IMR-90 (cell line): ENCODE results near the gene ZFR. TPM values are rescaled to one million over a fixed set of nuclear protein-coding genes. Genes with fewer than 3 reads are reported as not detected.
A peak's percentile ranks its signal among the peaks of the same experiment; 100 is the strongest.

Experiments
- ATAC-seq: fragments of 200-7000 bp; cut with Tn5 transposase; 2 replicates; pipeline ENCODE4 v1.9.1; 2020; ENCODE audit warnings: low read depth, mild to moderate bottlenecking, moderate library complexity
- BruUV-seq: library from RNA; stranded (reverse); fragments of 400-500 nt; replicated peaks from 2 replicates; lab custom pipeline; 2021; lab: Mats Ljungman, UMichigan
- CTCF ChIA-PET: fragments of 300-600 bp; formaldehyde crosslinking; extraction: SDS; loops from one replicate; lab custom pipeline; 2021; ENCODE audit warnings: antibody characterized with exemption; lab: Yijun Ruan, JAX
- POLR2A ChIA-PET: fragments of 300-600 bp; sonication (Branson Sonifier 250); formaldehyde crosslinking; loops from one replicate; lab custom pipeline; 2022; ENCODE audit warnings: antibody characterized with exemption; ENCODE audit not compliant: unreplicated experiment; lab: Charles Lee
- DNase-seq: peaks from one replicate; pipeline ENCODE4 v3.0.0; 2013
- H2AFZ ChIP-seq: replicated peaks from 2 replicates; pipeline ENCODE3; 2013; ENCODE audit warnings: low read length, mild to moderate bottlenecking; ENCODE audit not compliant: poor library complexity
- H2AK5ac ChIP-seq: 2 replicates; pipeline ENCODE4 v1.6.1; 2013; ENCODE audit warnings: low read depth, low read length, inconsistent platforms
- H2AK9ac ChIP-seq: replicated peaks from 2 replicates; pipeline ENCODE3; 2013; ENCODE audit warnings: mild to moderate bottlenecking, low read depth, low read length, moderate library complexity; ENCODE audit not compliant: poor library complexity
- H2BK120ac ChIP-seq: 2 replicates; pipeline ENCODE4 v1.6.1; 2013; ENCODE audit warnings: low read depth, low read length, inconsistent platforms
- H2BK15ac ChIP-seq: 3 replicates; pipeline ENCODE4 v1.6.1; 2013; ENCODE audit warnings: low read depth, low read length, inconsistent platforms
- H2BK20ac ChIP-seq: 2 replicates; pipeline ENCODE4 v1.6.1; 2013; ENCODE audit warnings: low read depth, mild to moderate bottlenecking, inconsistent platforms, low read length, moderate library complexity
- H2BK5ac ChIP-seq: 2 replicates; pipeline ENCODE4 v1.6.1; 2013; ENCODE audit warnings: mild to moderate bottlenecking, low read depth, low read length, inconsistent platforms; ENCODE audit not compliant: poor library complexity, severe bottlenecking
- H3K14ac ChIP-seq: replicated peaks from 2 replicates; pipeline ENCODE4 v1.6.1; 2013; ENCODE audit warnings: low read depth, low read length, inconsistent platforms
- H3K18ac ChIP-seq: 2 replicates; pipeline ENCODE4 v1.6.1; 2013; ENCODE audit warnings: low read depth, low read length, control low read depth
- H3K23ac ChIP-seq: 2 replicates; pipeline ENCODE4 v1.6.1; 2013; ENCODE audit warnings: low read depth, low read length, inconsistent platforms
- H3K27ac ChIP-seq: 2 replicates; pipeline ENCODE4 v1.5.1; 2013; ENCODE audit warnings: mild to moderate bottlenecking, control low read depth, low read length; ENCODE audit not compliant: insufficient read depth
- H3K27me3 ChIP-seq: 2 replicates; pipeline ENCODE4 v1.6.1; 2013; ENCODE audit warnings: low read length; ENCODE audit not compliant: control insufficient read depth, insufficient read depth
- H3K36me3 ChIP-seq: 2 replicates; pipeline ENCODE4 v1.6.1; 2013; ENCODE audit warnings: low read length, mixed read lengths; ENCODE audit not compliant: control insufficient read depth, insufficient read depth
- H3K4ac ChIP-seq: 2 replicates; pipeline ENCODE4 v1.6.1; 2013; ENCODE audit warnings: low read depth, low read length, inconsistent platforms
- H3K4me1 ChIP-seq: 2 replicates; pipeline ENCODE4 v1.6.1; 2013; ENCODE audit warnings: low read length, mixed read lengths; ENCODE audit not compliant: control insufficient read depth, insufficient read depth
- H3K4me2 ChIP-seq: 2 replicates; pipeline ENCODE4 v1.6.1; 2013; ENCODE audit warnings: low read depth, mild to moderate bottlenecking, control low read depth, low read length, moderate library complexity
- H3K4me3 ChIP-seq: 2 replicates; pipeline ENCODE4 v1.5.1; 2013; ENCODE audit warnings: low read depth, mild to moderate bottlenecking, control low read depth, low read length, moderate library complexity; ENCODE audit not compliant: insufficient read depth
- H3K56ac ChIP-seq: 2 replicates; pipeline ENCODE4 v1.6.1; 2013; ENCODE audit warnings: low read length, inconsistent platforms; ENCODE audit not compliant: insufficient read depth; ENCODE audit errors: extremely low read depth
- H3K79me1 ChIP-seq, 2 experiments: 2 replicates each; pipeline ENCODE4 v1.6.1; 2013; ENCODE audit warnings: low read length in 2 of 2, inconsistent platforms in 1 of 2, low read depth in 1 of 2
- H3K9ac ChIP-seq: 2 replicates; pipeline ENCODE4 v1.6.1; 2013; ENCODE audit warnings: low read depth, low read length, control low read depth
- H3K9me1 ChIP-seq: 2 replicates; pipeline ENCODE4 v1.6.1; 2013; ENCODE audit warnings: low read length, inconsistent platforms; ENCODE audit not compliant: insufficient read depth
- H3K9me3 ChIP-seq: 2 replicates; pipeline ENCODE4 v1.6.1; 2013; ENCODE audit warnings: low read length; ENCODE audit not compliant: control insufficient read depth, insufficient read depth
- H4K20me1 ChIP-seq: 2 replicates; pipeline ENCODE4 v1.6.1; 2013; ENCODE audit warnings: low read length, inconsistent platforms; ENCODE audit not compliant: insufficient read depth
- H4K5ac ChIP-seq: 2 replicates; pipeline ENCODE4 v1.6.1; 2013; ENCODE audit warnings: mild to moderate bottlenecking, low read depth, low read length, control low read depth
- H4K8ac ChIP-seq, 2 experiments: 2 replicates each; pipeline ENCODE4 v1.6.1; 2013; ENCODE audit warnings: low read depth in 2 of 2, low read length in 2 of 2, control low read depth in 1 of 2, inconsistent platforms in 1 of 2
- H4K91ac ChIP-seq: 2 replicates; pipeline ENCODE4 v1.6.1; 2013; ENCODE audit warnings: low read depth, low read length, inconsistent platforms; ENCODE audit not compliant: insufficient read depth
- BHLHE40 ChIP-seq: fragments of 150-350 bp; IDR thresholded peaks from 2 replicates; pipeline ENCODE4 v1.6.1; 2016; ENCODE audit warnings: mild to moderate bottlenecking, low read depth, low read length
- CEBPB ChIP-seq: IDR thresholded peaks from 2 replicates; pipeline ENCODE4 v1.6.1; 2012; ENCODE audit warnings: low read depth, low read length, improper control_type of control experiment
- CHD1 ChIP-seq: IDR thresholded peaks from 2 replicates; pipeline ENCODE4 v1.6.1; 2012; ENCODE audit warnings: low read depth, low read length, improper control_type of control experiment
- CTCF ChIP-seq: conservative IDR thresholded peaks from 2 replicates; pipeline ENCODE4 v1.5.1; 2012; ENCODE audit warnings: mild to moderate bottlenecking, low read depth, low read length, improper control_type of control experiment
- ELK1 ChIP-seq: fragments of 150-350 bp; IDR thresholded peaks from 2 replicates; pipeline ENCODE4 v1.6.1; 2016; ENCODE audit warnings: low read depth, mild to moderate bottlenecking, low read length, moderate library complexity, borderline replicate concordance
- FOS ChIP-seq: fragments of 150-350 bp; IDR thresholded peaks from 2 replicates; pipeline ENCODE4 v1.6.1; 2016; ENCODE audit warnings: low read depth, low read length
- MAFK ChIP-seq: IDR thresholded peaks from 2 replicates; pipeline ENCODE4 v1.6.1; 2012; ENCODE audit warnings: low read depth, low read length, improper control_type of control experiment
- MAZ ChIP-seq: IDR thresholded peaks from 2 replicates; pipeline ENCODE4 v1.6.1; 2012; ENCODE audit warnings: low read depth, mild to moderate bottlenecking, low read length, improper control_type of control experiment, moderate library complexity, borderline replicate concordance
- NFE2L2 ChIP-seq: fragments of 150-350 bp; IDR thresholded peaks from 2 replicates; pipeline ENCODE4 v1.6.1; 2016; ENCODE audit warnings: low read depth, mild to moderate bottlenecking, low read length
- POLR2A ChIP-seq: IDR thresholded peaks from 2 replicates; pipeline ENCODE4 v1.6.1; 2012; ENCODE audit warnings: mild to moderate bottlenecking, low read depth, low read length
- RAD21 ChIP-seq: IDR thresholded peaks from 2 replicates; pipeline ENCODE4 v1.6.1; 2012; ENCODE audit warnings: low read length, improper control_type of control experiment
- RCOR1 ChIP-seq: IDR thresholded peaks from 2 replicates; pipeline ENCODE4 v1.6.1; 2012; ENCODE audit warnings: mild to moderate bottlenecking, low read length, improper control_type of control experiment; ENCODE audit not compliant: insufficient replicate concordance
- RFX5 ChIP-seq: IDR thresholded peaks from 2 replicates; pipeline ENCODE4 v1.8.0; 2012; ENCODE audit warnings: low read depth, mild to moderate bottlenecking, low read length, moderate library complexity
- SMC3 ChIP-seq: fragments of 150-350 bp; IDR thresholded peaks from 2 replicates; pipeline ENCODE4 v1.6.1; 2016; ENCODE audit warnings: low read depth, mild to moderate bottlenecking, antibody characterized with exemption, low read length, moderate library complexity
- USF2 ChIP-seq: fragments of 150-350 bp; IDR thresholded peaks from 2 replicates; pipeline ENCODE4 v1.6.1; 2017; ENCODE audit warnings: mild to moderate bottlenecking, antibody characterized with exemption, low read length, low read depth
- WGBS, 2 experiments: methylation state at CpG; one replicate each; pipeline versions ENCODE4 v1.1.5 to v1.1.7; 2013; ENCODE audit warnings: missing lambda C conversion rate in 2 of 2; ENCODE audit not compliant: insufficient read length in 1 of 2; ENCODE audit errors: extremely low coverage in 2 of 2; 5-methylcytosine and 5-hydroxymethylcytosine counted together
- dilution Hi-C: fragments of 300-500 bp; cut with HindIII; formaldehyde crosslinking; loops from one replicate; pipeline ENCODE4 v1.14.3; 2018; ENCODE audit warnings: low sequenced_read_pairs; ENCODE audit not compliant: unreplicated experiment
- in situ Hi-C: fragments of 300-500 bp; cut with MboI; formaldehyde crosslinking; loops from 3 replicates; pipeline ENCODE4 v1.14.3; 2019; ENCODE audit warnings: low sequenced_read_pairs, inconsistent platforms, mixed read lengths
- intact Hi-C: fragments of 100-400 bp; cut with micrococcal nuclease; formaldehyde crosslinking; loops from 2 replicates; pipeline ENCODE4 v1.10.0; 2022
- polyA plus RNA-seq, 3 experiments: library from polyadenylated mRNA; depleted of rRNA; stranded (reverse); fragments of >200 nt; gene quantifications; 2 replicates each; pipeline ENCODE4 v1.2.3, GENCODE V29; 2012; ENCODE audit warnings: low replicate concordance in 1 of 3
- total RNA-seq: library from RNA; depleted of rRNA; stranded (reverse); fragments of >200 nt; gene quantifications from 2 replicates; pipeline ENCODE4 v1.2.3, GENCODE V29; 2012

ZFR gene
- total and polyA plus RNA-seq, 2 of the 4 experiments (the other 2 are of a cell fraction): 30.4 to 81.4 TPM

GRCh38 chr5:32462618-32463017 is 18.1 kb upstream of the ZFR start:
- Histone ChIP-seq H2AFZ (no peak overlapping the region), H4K20me1 (no peaks in the 10 kb centered on the region), H4K91ac (no peak overlapping the region), H3K4ac (peak overlapping the region; percentile 63; the same call in 1 of the 2 replicates), H3K9me1 (no peaks in the 10 kb centered on the region), H3K9me3 (no peaks in the 10 kb centered on the region), H3K56ac (no peak overlapping the region), H3K14ac (no peak overlapping the region), H3K9ac (no peak overlapping the region), H3K4me3 (no peak overlapping the region), H3K4me2 (no peak overlapping the region), H3K4me1 (peaks cover 7% of the 10 kb centered on the region), H2BK15ac (no peak overlapping the region), H4K8ac (no peak overlapping the region), H3K23ac (no peak overlapping the region), H3K79me1 (no peaks in the 10 kb centered on the region), H2BK120ac (no peak overlapping the region), H3K36me3 (no peaks in the 10 kb centered on the region), H2AK9ac (no peak overlapping the region), H2BK5ac (no peak overlapping the region), H3K27ac (no peak overlapping the region), H3K27me3 (peaks cover 2% of the 10 kb centered on the region), H2BK20ac (0 out of 2 replicates have a peak overlapping the region, but pooled peaks have one; percentile 18), H3K18ac (peak overlapping the region; percentile 46; the same call in 1 of the 2 replicates), H4K5ac (no peak overlapping the region), H2AK5ac (no peak overlapping the region)
- no TSS peak for BruUV-seq
- intact Hi-C loops: no loop called here
- dilution Hi-C loops: no loop called here
- WGBS, 2 experiments: 80% methylated on average over 1 of the region's 1 CpG; no CpG with 5 or more reads in 1 of the 2 experiments
- peak; percentile 71 for DNase-seq
- in situ Hi-C loops: no loop called here
- POLR2A ChIA-PET: no interaction called here
- no peak for TF ChIP-seq RAD21
- no peak for TF ChIP-seq MAFK
- TF ChIP-seq POLR2A: no peak
- no peak for TF ChIP-seq CTCF
- TF ChIP-seq RCOR1: no peak
- no peak for TF ChIP-seq SMC3
- no peak for TF ChIP-seq ELK1
- no peak for TF ChIP-seq BHLHE40
- TF ChIP-seq USF2: no peak
- no peak for TF ChIP-seq NFE2L2
- TF ChIP-seq RFX5: no peak
- no peak for TF ChIP-seq CEBPB
- TF ChIP-seq FOS: peak; percentile 42; the same call in 1 of the 2 replicates
- TF ChIP-seq MAZ: peak; percentile 28; the same call in 1 of the 2 replicates
- TF ChIP-seq CHD1: no peak
- CTCF ChIA-PET: no interaction called here
- peak; percentile 82 for ATAC-seq
